Amniotic epithelial cell (primary cell): ENCODE data around the gene LTA4H.
A peak's percentile ranks its signal among the peaks of the same experiment; 100 is the strongest.
"Not testable (repeated sequence)": the region's sequence is repeated elsewhere in the genome, so short reads cannot be mapped to it uniquely, and the experiment has no call there.

Experiments used
- DNase-seq: peaks from one replicate; pipeline ENCODE4 v3.0.0-alpha.2; 2010; ENCODE audit warnings: low read depth

LTA4H gene

GRCh38 chr12:95990136-95990535 lies 45.3 kb downstream of the LTA4H start:
- DNase-seq, result no peak

- DNase-seq, result no peak
These were observed 45.8 kb downstream of the LTA4H start for GRCh38 chr12:95989504-95990123.

- no peak for DNase-seq
These were observed 46.7 kb downstream of the LTA4H start for GRCh38 chr12:95988506-95989275.

DNA sequence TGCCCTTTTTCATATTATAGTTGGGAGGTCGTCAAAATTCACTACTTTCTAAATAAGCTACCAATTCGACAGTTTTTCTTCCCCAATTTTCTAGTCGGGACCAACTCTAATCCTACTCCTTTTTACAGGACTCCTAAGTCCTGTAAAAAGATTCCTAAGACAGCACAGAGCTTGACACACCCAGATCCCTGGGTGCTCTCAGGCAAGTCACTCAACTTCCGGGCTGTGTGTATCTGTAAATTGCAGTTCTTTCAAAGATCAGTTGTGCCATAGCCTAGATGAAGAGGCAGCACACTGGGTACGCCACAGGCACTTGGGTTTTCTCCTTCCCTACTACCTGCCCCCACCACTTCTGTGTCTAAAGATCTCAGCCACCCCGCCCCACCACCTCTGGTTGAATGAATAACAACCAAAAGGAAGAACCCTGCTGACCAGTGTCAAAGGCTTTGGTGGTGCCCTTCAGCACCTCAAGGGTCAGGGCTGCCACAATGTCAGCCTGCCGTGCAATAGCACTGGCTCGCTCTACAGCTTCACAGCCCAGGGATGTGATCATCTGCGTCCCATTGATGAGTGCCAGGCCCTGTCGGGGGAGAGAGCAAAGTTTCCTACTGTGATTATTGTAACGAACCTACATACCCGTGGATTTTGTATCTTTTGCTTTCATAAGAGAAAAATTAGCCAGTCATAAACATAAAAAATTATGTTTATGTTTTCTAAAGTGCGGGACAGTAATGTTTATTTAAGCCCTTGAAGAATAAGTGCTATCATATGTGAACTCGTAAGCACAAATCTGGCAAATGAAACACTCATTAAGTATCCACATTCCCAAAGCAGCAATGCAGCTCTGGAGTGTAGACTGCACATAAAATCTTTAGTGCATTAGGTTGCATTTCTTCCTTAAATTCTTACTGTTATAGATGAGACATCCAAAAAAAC lies 48.5 kb downstream of the LTA4H start:
- no peak for DNase-seq

- no peak for DNase-seq
These were observed 50.7 kb downstream of the LTA4H start for GRCh38 chr12:95984682-95985081.

GRCh38 chr12:95982602-95983001 lies 52.8 kb downstream of the LTA4H start:
- DNase-seq, result no peak

DNA sequence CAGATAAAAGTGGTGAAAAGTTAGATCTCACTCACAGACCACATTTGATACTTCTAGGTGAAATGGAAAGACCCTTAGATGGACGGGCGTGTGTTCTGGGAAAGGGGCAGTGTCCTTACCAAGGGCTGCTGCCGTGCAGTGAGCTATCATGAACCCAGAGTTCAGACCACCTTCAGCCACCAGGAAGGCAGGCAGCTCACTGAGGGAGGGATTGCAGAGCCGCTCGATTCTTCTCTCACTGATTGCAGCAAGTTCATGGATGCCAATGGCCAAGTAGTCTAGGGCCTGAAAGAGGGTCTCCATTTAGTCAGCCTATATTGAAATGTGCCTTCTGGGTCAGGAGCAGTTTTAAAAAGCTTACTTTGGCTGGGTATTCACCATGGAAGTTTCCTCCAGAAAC lies 55.0 kb downstream of the LTA4H start:
- DNase-seq, result no peak

- no peak for DNase-seq
These were observed 56.6 kb downstream of the LTA4H start for GRCh38 chr12:95978774-95979173.

GRCh38 chr12:95978351-95978750 lies 57.0 kb downstream of the LTA4H start:
- no peak for DNase-seq

- no peak for DNase-seq
These were observed 57.6 kb downstream of the LTA4H start for GRCh38 chr12:95977764-95978305.

DNA sequence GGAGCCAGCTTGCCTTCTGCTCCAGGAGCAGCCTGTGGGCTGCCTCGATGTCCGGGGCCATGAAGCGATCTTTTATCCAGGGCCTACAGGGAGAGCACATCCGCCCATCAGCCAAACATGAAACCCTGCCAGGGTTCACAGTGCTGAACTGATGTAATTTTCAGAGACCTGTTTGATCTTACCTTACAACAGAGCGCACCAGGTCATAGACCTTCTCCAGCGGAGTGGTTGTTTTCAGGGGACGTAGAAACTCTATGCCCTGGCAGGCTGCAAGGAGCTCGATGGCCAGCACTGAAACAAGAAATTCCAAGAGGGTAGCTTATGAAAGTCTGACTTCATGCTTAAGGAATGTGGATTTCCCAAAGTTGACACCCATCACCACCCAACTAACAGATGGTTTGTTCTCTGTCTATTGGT lies 59.0 kb downstream of the LTA4H start:
- DNase-seq, result peak; percentile 29

- no peak for DNase-seq
These were observed 59.9 kb downstream of the LTA4H start for GRCh38 chr12:95975491-95975890.

DNA sequence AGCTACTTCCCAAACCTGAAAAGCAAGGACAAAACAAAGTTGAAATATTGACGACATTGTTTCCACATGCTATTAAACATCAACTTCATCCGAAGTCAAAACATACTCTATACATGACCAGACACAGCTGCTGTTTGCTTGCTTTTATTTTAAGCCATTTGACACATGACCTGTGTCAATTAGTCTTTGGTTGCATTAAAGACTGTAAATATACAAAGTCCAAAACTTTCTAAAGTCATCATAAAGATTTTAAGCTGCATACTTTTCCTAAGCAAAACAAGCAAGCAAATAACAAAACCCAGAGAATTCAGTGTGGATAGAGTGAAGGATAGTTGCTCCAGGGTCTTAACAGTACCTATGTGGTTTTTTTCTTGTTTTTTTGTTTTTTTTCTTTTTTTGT lies 61.0 kb downstream of the LTA4H start:
- DNase-seq, result no peak

DNA sequence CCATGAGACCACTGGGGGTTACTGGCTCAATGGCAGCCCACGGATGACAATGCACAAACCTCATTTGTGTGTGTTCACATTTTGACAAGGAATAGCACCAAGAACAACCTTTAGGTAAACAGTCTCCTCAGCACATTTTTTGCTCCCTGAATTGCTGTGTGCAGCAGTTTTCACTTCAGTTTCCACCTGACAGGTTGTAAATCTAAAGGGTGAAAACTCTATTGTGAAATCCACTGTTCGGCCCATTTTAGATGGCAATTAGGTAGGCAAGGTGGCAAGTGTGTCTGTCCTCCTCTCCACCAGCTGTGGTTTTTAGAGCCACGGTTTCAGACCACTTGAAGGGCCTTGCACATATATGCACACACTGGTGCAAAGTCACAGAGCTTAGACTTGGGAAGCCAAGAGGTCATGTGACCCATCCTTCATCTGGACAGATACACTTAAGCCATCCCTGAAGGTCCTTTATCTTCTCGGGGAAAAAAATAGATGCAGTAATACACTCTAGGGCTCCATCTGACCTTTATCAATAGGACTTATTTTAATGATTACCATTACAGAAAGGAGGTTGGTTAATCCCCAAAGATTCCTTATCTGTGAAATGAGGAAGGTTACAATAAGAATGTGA lies 62.4 kb downstream of the LTA4H start:
- DNase-seq, result no peak

DNA sequence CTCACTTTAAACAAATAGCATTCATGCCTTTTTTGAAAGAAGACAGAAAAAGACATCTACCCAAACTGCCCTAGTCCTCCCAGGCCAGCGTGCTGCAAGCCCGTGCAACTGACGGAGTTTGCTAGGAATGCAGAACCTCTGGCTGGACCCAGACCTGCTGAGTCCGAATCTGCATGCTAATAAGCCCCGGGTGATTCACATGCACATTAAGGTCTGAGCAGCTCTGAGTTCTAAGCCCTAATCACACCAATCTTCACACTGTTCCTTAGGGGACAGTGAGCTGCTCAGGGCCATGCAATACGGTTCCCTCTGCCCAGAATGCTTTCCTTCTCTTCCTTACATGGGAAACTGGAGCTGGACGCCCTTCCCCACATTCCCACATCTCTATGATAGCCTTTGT lies 64.5 kb downstream of the LTA4H start:
- DNase-seq, result peak; percentile 12

GRCh38 chr12:95969116-95969515 lies 66.3 kb downstream of the LTA4H start:
- DNase-seq, result not testable (repeated sequence)

DNA sequence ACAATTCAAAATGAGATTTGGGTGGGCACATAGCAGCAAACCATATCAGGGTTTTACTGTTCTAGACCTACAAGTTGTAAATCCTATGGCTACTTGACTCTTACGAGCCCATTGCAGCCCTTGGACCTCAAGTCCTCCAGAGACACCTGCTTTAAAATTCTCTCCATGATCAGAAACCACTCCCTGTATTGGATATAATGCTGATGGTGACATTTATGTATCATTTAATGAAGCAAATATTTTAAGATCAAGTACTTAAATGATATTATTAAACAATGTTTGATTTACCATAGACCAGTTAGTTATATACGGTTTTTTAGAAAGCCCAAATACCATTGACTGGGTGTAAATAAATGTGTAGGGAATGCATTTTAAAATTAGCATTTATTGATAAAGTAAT lies 68.1 kb downstream of the LTA4H start:
- no peak for DNase-seq

GRCh38 chr12:95966287-95966870 lies 69.0 kb downstream of the LTA4H start:
- no peak for DNase-seq

GRCh38 chr12:95963096-95963495 lies 72.3 kb downstream of the LTA4H start:
- DNase-seq, result no peak

DNA sequence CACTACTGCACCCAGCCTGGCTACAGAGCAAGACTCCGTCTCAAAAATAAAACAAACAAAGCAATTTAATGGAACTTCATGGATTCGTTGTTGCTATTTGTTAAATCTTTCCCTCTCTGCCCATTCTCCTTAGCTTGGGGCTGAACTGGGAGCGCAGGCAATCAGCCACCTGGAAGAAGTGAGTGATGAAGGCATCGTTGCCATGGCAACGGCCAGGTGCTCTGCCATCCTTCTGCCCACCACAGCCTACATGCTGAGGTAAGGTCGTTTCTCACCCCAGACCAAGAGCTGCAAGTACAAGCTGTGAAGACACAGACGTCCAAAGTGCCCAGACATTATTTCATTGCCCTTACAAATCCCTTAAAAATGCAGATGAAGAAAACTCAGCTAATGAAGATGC lies 73.2 kb downstream of the LTA4H start:
- no peak for DNase-seq

DNA sequence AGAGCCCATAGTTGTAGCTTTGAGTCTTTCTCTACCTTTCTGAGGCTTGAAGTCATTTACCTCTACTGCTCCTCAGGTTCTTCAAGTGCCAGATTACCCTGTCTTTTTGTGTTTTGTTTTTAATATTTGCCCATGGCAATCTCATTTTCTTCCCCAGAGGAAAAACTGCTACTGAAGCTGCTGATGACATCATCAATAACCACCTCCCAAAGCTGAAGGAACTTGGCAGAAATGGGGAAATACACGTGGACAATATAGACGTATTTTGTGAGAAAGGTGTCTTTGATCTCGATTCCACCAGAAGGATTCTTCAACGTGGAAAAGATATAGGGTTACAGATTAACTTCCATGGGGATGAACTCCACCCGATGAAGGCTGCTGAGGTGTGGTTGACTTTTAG lies 75.1 kb downstream of the LTA4H start:
- no peak for DNase-seq

- DNase-seq, result peak; percentile 7
These were observed 76.3 kb downstream of the LTA4H start for GRCh38 chr12:95959107-95959506.
